Breast epithelium (tissue), 4 donors: Measurements from ENCODE around the gene DPEP1. TPM values are rescaled to one million over a fixed set of nuclear protein-coding genes. Genes with fewer than 3 reads are reported as not detected.

Source experiments
- DNase-seq, 2 donors: peaks; one replicate each; pipeline ENCODE4 v3.0.0-alpha.2; 2019; ENCODE audit warnings: low spot score in 2 of 2
- H3K27ac ChIP-seq, 2 donors: fragments of 200-600 bp; sonication (generic) in 1 of 2; one replicate each; pipeline ENCODE4 v1.5.1; 2016 to 2019; ENCODE audit warnings: mild to moderate bottlenecking in 1 of 2
- H3K27me3 ChIP-seq, 2 donors: fragments of 200-600 bp; sonication (generic) in 1 of 2; one replicate each; pipeline versions ENCODE4 v1.5.1 to v1.6.0; 2017 to 2019; ENCODE audit warnings: control low read depth in 1 of 2, mild to moderate bottlenecking in 1 of 2
- H3K36me3 ChIP-seq: fragments of 200-600 bp; one replicate; pipeline ENCODE4 v1.5.1; 2019
- H3K4me1 ChIP-seq, 2 donors: fragments of 200-600 bp; sonication (generic); one replicate each; pipeline ENCODE4 v1.5.1; 2016 to 2019; ENCODE audit warnings: control low read depth in 1 of 2
- H3K4me3 ChIP-seq, 3 donors: fragments of 200-600 bp; sonication (generic); 1 replicate in 2 of 3; 2 replicates in 1 of 3; pipeline ENCODE4 v1.5.1; 2016 to 2019; ENCODE audit warnings: mild to moderate bottlenecking in 3 of 3, moderate library complexity in 2 of 3
- H3K9me3 ChIP-seq, 2 donors: fragments of 200-600 bp; sonication (generic) in 1 of 2; one replicate each; pipeline ENCODE4 v1.5.1; 2016 to 2019; ENCODE audit warnings: control low read depth in 1 of 2
- POLR2A ChIP-seq: fragments of 450-650 bp; IDR thresholded peaks from one replicate; pipeline ENCODE4 v1.6.1; 2016; ENCODE audit warnings: antibody characterized with exemption, mild to moderate bottlenecking, moderate library complexity
- POLR2AphosphoS5 ChIP-seq, 3 donors: sonication (generic); formaldehyde crosslinking; IDR thresholded peaks; one replicate each; pipeline ENCODE4 v1.6.1; 2017; ENCODE audit warnings: antibody characterized with exemption in 3 of 3
- intact Hi-C: fragments of 100-400 bp; cut with DNase I; formaldehyde crosslinking; loops from one replicate; pipeline ENCODE4 v1.15.1; 2023; ENCODE audit warnings: low total_unique reads
- total RNA-seq, 3 donors: library from RNA; depleted of rRNA; stranded (reverse); fragments of >200 nt; gene quantifications; one replicate each; pipeline ENCODE4 v1.1.0, GENCODE V29; 2016
- TF ChIP-seq, protein P1 (sequence below), 3 donors: fragments of 450-650 bp; IDR thresholded peaks; one replicate each; pipeline ENCODE4 v1.5.1; 2016 to 2017; ENCODE audit warnings: antibody characterized with exemption in 3 of 3, mild to moderate bottlenecking in 3 of 3, moderate library complexity in 3 of 3

DPEP1 gene
- total RNA-seq, 3 donors from 2014 or later = 0.59 to 0.98 (median 0.80) TPM

DNA sequence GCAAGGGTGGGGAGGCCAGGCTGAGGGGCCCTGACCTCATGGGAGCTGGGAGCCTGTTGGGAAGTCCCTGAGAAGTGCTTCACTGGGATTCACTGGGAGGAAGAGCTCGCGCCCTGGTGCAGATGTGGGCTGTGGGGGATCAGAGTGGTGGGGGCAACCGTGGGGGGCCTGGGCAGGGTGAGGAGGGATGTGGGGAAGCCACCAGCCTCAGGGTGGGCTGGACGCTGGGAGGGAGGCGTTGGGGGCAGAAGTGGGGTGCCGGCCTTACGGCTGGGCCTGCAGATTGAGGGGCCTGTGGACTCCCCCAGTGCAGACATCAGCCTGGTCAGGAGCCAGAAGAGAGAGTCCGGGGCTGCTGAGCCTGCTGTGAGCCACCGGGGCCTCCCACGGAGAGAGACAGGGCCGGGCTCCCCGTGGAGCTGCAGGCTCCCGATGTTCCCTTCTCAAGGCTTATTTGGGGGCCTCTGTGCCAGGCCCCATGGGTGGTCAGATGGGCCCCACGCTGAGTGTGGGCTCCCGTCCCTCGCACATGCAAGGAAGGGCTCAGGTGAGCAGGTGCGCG, 7.8 kb downstream of the DPEP1 start:
- Histone ChIP-seq H3K27me3 (peaks cover 0 to 10% of the 10 kb centered on the region in 2 donors), H3K4me3 (no peak overlapping the region), H3K36me3 (no peaks in the 10 kb centered on the region), H3K9me3 (no peaks in the 10 kb centered on the region), H3K4me1 (no peaks in the 10 kb centered on the region), H3K27ac (no peak overlapping the region)
- DNase-seq = no peak
- TF ChIP-seq POLR2AphosphoS5 (IDR thresholded peaks at IDR 0.05) = no peak
- TF ChIP-seq POLR2A = no peak
- TF ChIP-seq, protein P1, sequence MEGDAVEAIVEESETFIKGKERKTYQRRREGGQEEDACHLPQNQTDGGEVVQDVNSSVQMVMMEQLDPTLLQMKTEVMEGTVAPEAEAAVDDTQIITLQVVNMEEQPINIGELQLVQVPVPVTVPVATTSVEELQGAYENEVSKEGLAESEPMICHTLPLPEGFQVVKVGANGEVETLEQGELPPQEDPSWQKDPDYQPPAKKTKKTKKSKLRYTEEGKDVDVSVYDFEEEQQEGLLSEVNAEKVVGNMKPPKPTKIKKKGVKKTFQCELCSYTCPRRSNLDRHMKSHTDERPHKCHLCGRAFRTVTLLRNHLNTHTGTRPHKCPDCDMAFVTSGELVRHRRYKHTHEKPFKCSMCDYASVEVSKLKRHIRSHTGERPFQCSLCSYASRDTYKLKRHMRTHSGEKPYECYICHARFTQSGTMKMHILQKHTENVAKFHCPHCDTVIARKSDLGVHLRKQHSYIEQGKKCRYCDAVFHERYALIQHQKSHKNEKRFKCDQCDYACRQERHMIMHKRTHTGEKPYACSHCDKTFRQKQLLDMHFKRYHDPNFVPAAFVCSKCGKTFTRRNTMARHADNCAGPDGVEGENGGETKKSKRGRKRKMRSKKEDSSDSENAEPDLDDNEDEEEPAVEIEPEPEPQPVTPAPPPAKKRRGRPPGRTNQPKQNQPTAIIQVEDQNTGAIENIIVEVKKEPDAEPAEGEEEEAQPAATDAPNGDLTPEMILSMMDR (IDR thresholded peaks at IDR 0.05) = no peak
- intact Hi-C loops = loop anchor here (10.0 kb wide), 1 partner anchor 446 kb away; the partner anchor contains the start of gene CDH15

DNA sequence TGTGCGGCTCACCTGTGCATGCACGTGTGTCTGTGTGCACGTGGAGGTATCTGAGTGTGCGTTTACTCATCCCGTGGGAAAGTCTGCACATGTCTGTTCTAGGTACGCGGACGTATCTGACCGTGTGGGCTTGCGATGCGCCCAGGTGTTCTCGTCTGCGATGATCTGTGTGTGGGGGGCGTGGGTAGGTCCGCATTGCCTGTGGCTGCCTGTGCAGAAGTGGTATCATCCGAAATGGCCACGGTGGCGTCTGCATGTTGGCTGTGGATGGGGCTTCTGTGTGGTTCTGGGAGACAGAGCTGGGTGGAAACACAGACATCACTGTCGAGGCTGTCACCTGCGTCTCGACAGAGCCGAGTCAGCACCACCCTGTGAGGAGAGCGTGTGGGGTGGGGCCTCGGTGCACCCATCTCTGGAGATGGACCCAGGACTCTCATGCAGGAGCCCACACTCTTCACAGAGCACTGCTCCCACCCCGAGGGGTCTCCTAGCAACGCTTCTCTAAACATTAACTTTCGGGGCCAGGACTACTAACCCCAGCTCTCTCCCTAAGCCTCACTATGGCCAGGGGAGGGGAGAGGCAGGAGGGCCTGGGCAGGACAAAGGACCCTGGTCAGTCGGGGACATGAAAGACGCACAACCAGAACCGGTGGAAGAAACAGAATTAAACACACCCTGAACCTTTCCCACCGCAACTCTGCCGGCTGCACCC, 8.4 kb downstream of the DPEP1 start:
- H3K4me3 ChIP-seq = no peak overlapping the region
- TF ChIP-seq, protein P1 (IDR thresholded peaks at IDR 0.05) = no peak
- TF ChIP-seq POLR2AphosphoS5 (IDR thresholded peaks at IDR 0.05) (no peak), POLR2A (no peak)
- no peak for DNase-seq
- H3K27me3 ChIP-seq = peaks cover 0 to 10% of the 10 kb centered on the region in 2 donors
- H3K9me3 ChIP-seq = no peaks in the 10 kb centered on the region
- no peaks in the 10 kb centered on the region for H3K36me3 ChIP-seq
- intact Hi-C loops = loop anchor here (10.0 kb wide), 1 partner anchor 447 kb away; the partner anchor contains the start of gene CDH15
- H3K4me1 ChIP-seq = no peaks in the 10 kb centered on the region
- no peak overlapping the region for H3K27ac ChIP-seq

DNA sequence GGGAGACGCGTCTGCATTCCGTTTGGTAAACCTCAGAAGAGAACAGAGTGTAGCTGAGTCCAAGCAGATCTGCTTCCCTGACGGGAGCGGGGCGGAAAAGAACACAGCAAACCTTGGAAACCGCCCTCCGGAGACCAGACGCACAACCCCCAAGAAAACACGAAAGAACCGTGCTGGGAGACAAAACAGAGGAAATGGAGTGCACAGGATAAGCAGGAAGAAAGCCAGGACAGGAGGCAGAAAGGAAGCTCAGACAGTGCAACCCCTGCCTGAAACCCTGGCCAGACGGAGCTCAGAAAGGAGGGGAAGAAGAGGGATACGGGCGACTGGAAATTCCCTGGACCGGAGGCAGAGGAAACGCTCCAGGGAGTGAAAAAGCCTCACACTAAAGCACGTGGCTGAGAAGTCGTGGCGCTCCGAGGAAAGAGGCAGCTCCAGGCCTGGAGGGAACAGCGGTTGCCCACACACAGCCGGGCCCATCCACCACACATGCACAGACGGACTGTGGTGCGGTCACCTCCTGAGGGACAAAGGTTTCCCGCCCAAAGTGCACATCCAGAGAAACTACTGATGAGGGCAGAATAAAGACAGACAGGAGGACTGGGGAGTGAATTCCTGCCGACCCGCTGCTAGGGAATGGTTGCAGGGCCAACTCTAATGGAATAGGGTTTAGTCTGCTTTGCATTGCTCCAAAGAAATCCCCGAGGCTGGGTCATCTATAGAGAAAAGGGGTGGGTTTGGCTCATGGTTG, 10.2 kb downstream of the DPEP1 start:
- H3K4me3 ChIP-seq = no peak overlapping the region
- DNase-seq = no peak
- no peaks in the 10 kb centered on the region for H3K9me3 ChIP-seq
- intact Hi-C loops = loop anchor here (10.0 kb wide), 1 partner anchor 449 kb away; the partner anchor contains the start of gene CDH15
- TF ChIP-seq POLR2A (no peak), POLR2AphosphoS5 (IDR thresholded peaks at IDR 0.05) (no peak)
- TF ChIP-seq, protein P1 (IDR thresholded peaks at IDR 0.05) = no peak
- peaks cover 0 to 4% of the 10 kb centered on the region in 2 donors for H3K27me3 ChIP-seq
- no peaks in the 10 kb centered on the region for H3K36me3 ChIP-seq
- H3K27ac ChIP-seq = no peak overlapping the region
- no peaks in the 10 kb centered on the region for H3K4me1 ChIP-seq

DNA sequence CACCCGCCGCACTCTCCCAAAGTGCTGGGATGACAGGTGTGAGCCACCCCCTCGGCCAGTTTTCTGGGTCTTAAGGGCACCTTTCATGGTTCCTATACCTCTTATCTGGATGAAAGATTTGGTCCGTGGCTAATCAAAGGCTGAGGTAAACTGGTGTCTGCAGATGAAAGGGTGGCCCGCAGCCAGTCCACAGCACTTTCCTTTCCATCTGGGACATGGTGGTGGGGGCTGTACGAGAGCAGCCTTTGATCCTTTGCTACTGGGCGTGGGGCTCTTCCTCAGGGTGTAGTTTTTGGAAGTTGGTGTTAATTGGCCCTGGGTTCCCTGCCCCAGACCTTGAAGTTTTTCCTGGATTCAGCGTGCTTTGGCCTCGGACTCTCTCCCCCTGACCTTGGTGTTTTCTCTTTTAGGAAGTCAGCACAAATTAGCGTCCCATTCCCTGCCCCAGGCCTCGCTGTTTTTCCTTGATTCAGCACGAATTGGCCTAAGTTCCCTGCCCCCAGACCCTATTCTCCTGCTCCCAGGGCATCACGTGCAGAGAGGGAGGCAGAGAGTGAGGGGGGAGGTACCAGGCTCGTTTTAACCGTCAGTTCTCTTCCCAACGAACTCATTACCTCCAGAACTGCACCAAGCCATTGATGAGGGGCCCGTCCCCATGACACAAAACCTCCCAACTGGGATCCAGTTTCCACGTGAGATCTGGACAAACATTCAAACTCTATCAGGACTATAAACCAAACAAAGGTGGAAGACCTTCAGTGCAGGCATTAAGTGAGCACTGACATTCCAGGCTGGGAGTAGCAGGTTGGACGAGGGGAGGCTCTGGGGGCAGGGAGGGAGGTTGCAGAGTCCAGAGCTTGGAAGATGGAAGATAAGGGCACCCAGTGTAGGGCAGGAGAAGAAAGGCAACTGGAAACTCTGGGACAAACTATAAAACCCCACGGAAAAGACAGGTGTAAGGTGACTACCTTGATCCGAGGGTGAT, 11.6 kb downstream of the DPEP1 start:
- no peak for DNase-seq
- no peak overlapping the region for H3K4me3 ChIP-seq
- H3K9me3 ChIP-seq = no peaks in the 10 kb centered on the region
- intact Hi-C loops = loop anchor here (1.0 to 10.0 kb wide), 2 partner anchors 46 to 450 kb away; partner anchors contain the start of gene CDH15
- H3K4me1 ChIP-seq = no peaks in the 10 kb centered on the region
- H3K36me3 ChIP-seq = no peaks in the 10 kb centered on the region
- no peak for TF ChIP-seq POLR2AphosphoS5 (IDR thresholded peaks at IDR 0.05)
- TF ChIP-seq POLR2A = no peak
- TF ChIP-seq, protein P1 (IDR thresholded peaks at IDR 0.05) = no peak
- no peak overlapping the region for H3K27ac ChIP-seq
- peaks cover 0 to 1% of the 10 kb centered on the region in 2 donors for H3K27me3 ChIP-seq
